Measurements from ENCODE around the gene PPP2R3B. TPM values are rescaled to one million over a fixed set of nuclear protein-coding genes. Genes with fewer than 3 reads are reported as not detected.
A peak's percentile ranks its signal among the peaks of the same experiment; 100 is the strongest.

The PPP2R3B gene
- total and polyA plus RNA-seq, 2 of the 13 experiments (the other 11 are each of a cell fraction or from before 2014, with no cell fraction given) = 17.0 to 21.4 TPM

DNA sequence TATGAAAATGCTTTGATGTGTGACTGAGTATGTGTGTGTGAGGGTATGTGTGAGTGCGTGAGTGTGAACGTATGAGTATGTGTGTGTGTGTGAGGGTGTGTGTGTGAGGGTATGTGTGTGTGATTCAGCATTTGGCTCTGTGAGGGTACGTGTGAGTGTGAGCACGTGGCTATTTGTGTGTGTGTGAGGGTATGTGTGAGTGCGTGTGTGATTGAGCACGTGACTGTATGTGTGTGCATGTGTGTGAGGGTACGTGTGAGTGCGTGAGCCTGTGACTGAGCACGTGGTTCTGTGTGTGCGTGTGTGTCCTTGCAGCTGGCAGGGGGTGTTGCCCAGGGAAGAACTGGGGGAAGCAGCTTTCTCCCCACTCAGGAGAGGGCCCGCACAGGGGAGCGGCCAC, 16.1 kb upstream of the PPP2R3B start:
- H3K9me3 ChIP-seq (ENCODE audit: low read length) = no peaks in the 10 kb centered on the region
- TF ChIP-seq, protein P1, sequence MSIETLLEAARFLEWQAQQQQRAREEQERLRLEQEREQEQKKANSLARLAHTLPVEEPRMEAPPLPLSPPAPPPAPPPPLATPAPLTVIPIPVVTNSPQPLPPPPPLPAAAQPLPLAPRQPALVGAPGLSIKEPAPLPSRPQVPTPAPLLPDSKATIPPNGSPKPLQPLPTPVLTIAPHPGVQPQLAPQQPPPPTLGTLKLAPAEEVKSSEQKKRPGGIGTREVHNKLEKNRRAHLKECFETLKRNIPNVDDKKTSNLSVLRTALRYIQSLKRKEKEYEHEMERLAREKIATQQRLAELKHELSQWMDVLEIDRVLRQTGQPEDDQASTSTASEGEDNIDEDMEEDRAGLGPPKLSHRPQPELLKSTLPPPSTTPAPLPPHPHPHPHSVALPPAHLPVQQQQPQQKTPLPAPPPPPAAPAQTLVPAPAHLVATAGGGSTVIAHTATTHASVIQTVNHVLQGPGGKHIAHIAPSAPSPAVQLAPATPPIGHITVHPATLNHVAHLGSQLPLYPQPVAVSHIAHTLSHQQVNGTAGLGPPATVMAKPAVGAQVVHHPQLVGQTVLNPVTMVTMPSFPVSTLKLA (IDR thresholded peaks at IDR 0.05) = peak; percentile 83
- no peak for TF ChIP-seq RFXAP (CRISPR knock-in tag; IDR thresholded peaks at IDR 0.05; ENCODE audit: borderline replicate concordance)
- H3K36me3 ChIP-seq (replicated peaks in 1 of 2; ENCODE audit: control insufficient read depth in 1 of 2, insufficient read depth in 2 of 2, low read length in 2 of 2) = no peaks in the 10 kb centered on the region
- in situ Hi-C loops (cut with HindIII; ENCODE audit: extremely low pct_ligation_motif_present, low pct_unique_long_range_greater_than_20kb) = no loop called here
- POLR2A ChIA-PET = no interaction called here
- no peak overlapping the region for H2AFZ ChIP-seq (ENCODE audit: low read length)
- no peaks in the 10 kb centered on the region for H4K20me1 ChIP-seq (ENCODE audit: insufficient read depth, low read length)
- ATAC-seq (no peak), DNase-seq (ENCODE audit: low spot score) (no peak), FAIRE-seq (no peak)
- H3K4me2 ChIP-seq (ENCODE audit: low read depth, low read length) = no peak overlapping the region
- no peak overlapping the region for H3K9ac ChIP-seq (ENCODE audit: insufficient read depth, low read depth, low read length)
- H3K4me3 ChIP-seq (replicated peaks in 1 of 3; ENCODE audit: insufficient read depth in 1 of 3, low read depth in 2 of 3, low read length in 3 of 3) = no peak overlapping the region
- intact Hi-C loops (cut with micrococcal nuclease; ENCODE audit: unreplicated experiment) = no loop called here
- H3K27ac ChIP-seq (ENCODE audit: extremely low read length, insufficient read depth, low read length) = no peak overlapping the region
- no peaks in the 10 kb centered on the region for H3K4me1 ChIP-seq (ENCODE audit: insufficient read depth, low read length)
- 67% methylated on average over 10 of the region's 12 CpGs for WGBS (ENCODE audit: low lambda C conversion rate)
- CTCF ChIA-PET (ENCODE audit: low intra/inter-chr PET ratio, low total read pairs) = no interaction called here
- no peaks in the 10 kb centered on the region for H3K79me2 ChIP-seq (ENCODE audit: insufficient read depth, low read length)
- BruUV-seq (replicated peaks) = no TSS peak
- H3K27me3 ChIP-seq (ENCODE audit: control insufficient read depth in 1 of 2, insufficient read depth in 2 of 2, low read length in 2 of 2) = no peaks in the 10 kb centered on the region

DNA sequence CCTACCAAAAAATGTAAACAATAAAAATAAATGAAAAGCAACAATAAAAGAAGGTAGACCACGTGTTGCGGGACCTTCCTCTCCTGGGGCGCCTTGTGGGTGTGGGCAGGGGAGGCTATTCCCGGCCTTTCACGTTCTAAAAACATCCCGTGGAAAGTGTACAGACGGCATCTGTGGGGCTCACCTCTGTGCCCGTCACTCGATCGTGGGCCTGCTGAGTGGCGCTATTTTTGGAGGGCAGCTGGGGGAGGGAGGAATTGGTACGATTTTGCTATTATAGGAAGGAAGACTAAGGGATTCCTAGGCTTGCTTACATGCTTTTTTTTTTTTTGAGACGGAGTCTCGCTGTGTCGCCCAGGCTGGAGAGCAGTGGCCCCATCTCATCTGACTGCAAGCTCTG, 13.6 kb upstream of the PPP2R3B start:
- Histone ChIP-seq H3K27me3 (ENCODE audit: control insufficient read depth in 1 of 2, insufficient read depth in 2 of 2, low read length in 2 of 2) (no peaks in the 10 kb centered on the region), H3K79me2 (ENCODE audit: insufficient read depth, low read length) (no peaks in the 10 kb centered on the region), H3K27ac (ENCODE audit: extremely low read length, insufficient read depth, low read length) (no peak overlapping the region), H4K20me1 (ENCODE audit: insufficient read depth, low read length) (no peaks in the 10 kb centered on the region), H3K9ac (ENCODE audit: insufficient read depth, low read depth, low read length) (no peak overlapping the region), H3K4me3 (replicated peaks in 1 of 3; ENCODE audit: insufficient read depth in 1 of 3, low read depth in 2 of 3, low read length in 3 of 3) (no peak overlapping the region), H3K4me1 (ENCODE audit: insufficient read depth, low read length) (no peaks in the 10 kb centered on the region), H2AFZ (ENCODE audit: low read length) (no peak overlapping the region), H3K36me3 (replicated peaks in 1 of 2; ENCODE audit: control insufficient read depth in 1 of 2, insufficient read depth in 2 of 2, low read length in 2 of 2) (no peaks in the 10 kb centered on the region), H3K9me3 (ENCODE audit: low read length) (no peaks in the 10 kb centered on the region), H3K4me2 (ENCODE audit: low read depth, low read length) (no peak overlapping the region)
- no peak for TF ChIP-seq JUNB (CRISPR knock-in tag; IDR thresholded peaks at IDR 0.05; ENCODE audit: borderline replicate concordance)
- no peak for TF ChIP-seq KLF11 (CRISPR knock-in tag; IDR thresholded peaks at IDR 0.05)
- TF ChIP-seq, protein P2, sequence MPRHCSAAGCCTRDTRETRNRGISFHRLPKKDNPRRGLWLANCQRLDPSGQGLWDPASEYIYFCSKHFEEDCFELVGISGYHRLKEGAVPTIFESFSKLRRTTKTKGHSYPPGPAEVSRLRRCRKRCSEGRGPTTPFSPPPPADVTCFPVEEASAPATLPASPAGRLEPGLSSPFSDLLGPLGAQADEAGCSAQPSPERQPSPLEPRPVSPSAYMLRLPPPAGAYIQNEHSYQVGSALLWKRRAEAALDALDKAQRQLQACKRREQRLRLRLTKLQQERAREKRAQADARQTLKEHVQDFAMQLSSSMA (CRISPR knock-in tag; IDR thresholded peaks at IDR 0.05) = no peak
- ATAC-seq = no peak
- BruUV-seq (replicated peaks) = no TSS peak
- 64% methylated on average over 14 of the region's 15 CpGs for WGBS (ENCODE audit: low lambda C conversion rate)
- no peak for FAIRE-seq
- DNase-seq (ENCODE audit: low spot score) = no peak
- intact Hi-C loops (cut with micrococcal nuclease; ENCODE audit: unreplicated experiment) (no loop called here), in situ Hi-C loops (cut with HindIII; ENCODE audit: extremely low pct_ligation_motif_present, low pct_unique_long_range_greater_than_20kb) (no loop called here)
- ChIA-PET CTCF (ENCODE audit: low intra/inter-chr PET ratio, low total read pairs) (no interaction called here), POLR2A (no interaction called here)

All from HepG2 (cell line).